HG03521 (cell line): ENCODE results near the gene CCDC97.
"Not testable (repeated sequence)": the region's sequence is repeated elsewhere in the genome, so short reads cannot be mapped to it uniquely, and the experiment has no call there.

Source experiments
- ATAC-seq: cut with Tn5 transposase; IDR thresholded peaks from one replicate; pipeline ENCODE4 v1.9.1; 2021; ENCODE audit warnings: mild to moderate bottlenecking, moderate library complexity; ENCODE audit not compliant: unreplicated experiment

The CCDC97 gene

GRCh38 chr19:41330946-41331678 is 21.1 kb downstream of the CCDC97 start:
- no peak for ATAC-seq

- ATAC-seq = no peak
These were observed 22.0 kb downstream of the CCDC97 start for GRCh38 chr19:41332000-41332399.

- ATAC-seq = no peak
These were observed 22.5 kb downstream of the CCDC97 start for GRCh38 chr19:41332468-41332867.

- no peak for ATAC-seq
These were observed 24.8 kb downstream of the CCDC97 start for GRCh38 chr19:41334793-41335192.

GRCh38 chr19:41335467-41335866 is 25.5 kb downstream of the CCDC97 start:
- ATAC-seq = no peak

- no peak for ATAC-seq
These were observed 30.0 kb downstream of the CCDC97 start for GRCh38 chr19:41339936-41340335.

- no peak for ATAC-seq
These were observed 31.9 kb downstream of the CCDC97 start for GRCh38 chr19:41341669-41342490.

GRCh38 chr19:41344162-41344561 is 34.2 kb downstream of the CCDC97 start:
- ATAC-seq = no peak

GRCh38 chr19:41346916-41347315 is 36.9 kb downstream of the CCDC97 start:
- not testable (repeated sequence) for ATAC-seq

- ATAC-seq = no peak
These were observed 40.9 kb downstream of the CCDC97 start for GRCh38 chr19:41350735-41351338.

GRCh38 chr19:41351339-41352245 is 41.6 kb downstream of the CCDC97 start:
- peak; percentile 35 for ATAC-seq

GRCh38 chr19:41352279-41352608 is 42.3 kb downstream of the CCDC97 start:
- ATAC-seq = no peak

- no peak for ATAC-seq
These were observed 42.9 kb downstream of the CCDC97 start for GRCh38 chr19:41352609-41353465.

- ATAC-seq = peak; percentile 42
These were observed 43.7 kb downstream of the CCDC97 start, which contains the start of gene TGFB1 for GRCh38 chr19:41353466-41354342. Gene TGFB1, minus strand, starts transcription at chr19:41353922. Its CDS starts 878 bp downstream, at chr19:41353044.

- ATAC-seq = no peak
These were observed 44.5 kb downstream of the CCDC97 start for GRCh38 chr19:41354343-41354953.

GRCh38 chr19:41355035-41355434 is 45.1 kb downstream of the CCDC97 start:
- no peak for ATAC-seq

- no peak for ATAC-seq
These were observed 45.8 kb downstream of the CCDC97 start for GRCh38 chr19:41355802-41356201.

- ATAC-seq = no peak
These were observed 47.2 kb downstream of the CCDC97 start for GRCh38 chr19:41356984-41357739.
